ENCODE measurements around the gene GHSR. TPM values are rescaled to one million over a fixed set of nuclear protein-coding genes. Genes with fewer than 3 reads are reported as not detected.
A peak's percentile ranks its signal among the peaks of the same experiment; 100 is the strongest.

GHSR gene
- total and polyA plus RNA-seq, 8 donors, result 0.37 TPM; not detected in 7

GRCh38 chr3:172465281-172465680 is 17.0 kb upstream of the GHSR start:
- Histone ChIP-seq H3K36me3 (no peaks in the 10 kb centered on the region), H3K9me3 (no peaks in the 10 kb centered on the region), H3K27ac (no peak overlapping the region), H3K4me3 (no peak overlapping the region), H3K4me1 (peaks cover 0 to 4% (median 0%) of the 10 kb centered on the region in 4 donors), H3K27me3 (no peaks in the 10 kb centered on the region)
- TF ChIP-seq POLR2AphosphoS5 (IDR thresholded peaks at IDR 0.05) (no peak), CTCF (IDR thresholded peaks at IDR 0.05) (no peak), EP300 (IDR thresholded peaks at IDR 0.05) (no peak), POLR2A (IDR thresholded peaks at IDR 0.05) (no peak)
- no peak for DNase-seq
- intact Hi-C loops (cut with DNase I; ENCODE audit: low total_unique reads), result no loop called here

- H3K4me3 ChIP-seq, result no peak overlapping the region
- TF ChIP-seq POLR2A (IDR thresholded peaks at IDR 0.05) (no peak), EP300 (IDR thresholded peaks at IDR 0.05) (no peak), CTCF (IDR thresholded peaks at IDR 0.05) (no peak), POLR2AphosphoS5 (IDR thresholded peaks at IDR 0.05) (no peak)
- no peaks in the 10 kb centered on the region for H3K9me3 ChIP-seq
- no peaks in the 10 kb centered on the region for H3K36me3 ChIP-seq
- DNase-seq, result no peak
- WGBS, 5 donors, result 85 to 95% (median 91%) methylated on average over 6 of the region's 6 CpGs
- H3K27me3 ChIP-seq, result no peaks in the 10 kb centered on the region
- intact Hi-C loops (cut with DNase I; ENCODE audit: low total_unique reads), result no loop called here
- no peak overlapping the region for H3K27ac ChIP-seq
- H3K4me1 ChIP-seq, result peaks cover 0 to 4% (median 0%) of the 10 kb centered on the region in 4 donors
Observed at GRCh38 chr3:172464306-172464705, 16.1 kb upstream of the GHSR start.

- intact Hi-C loops (cut with DNase I; ENCODE audit: low total_unique reads), result no loop called here
- Histone ChIP-seq H3K27me3 (no peaks in the 10 kb centered on the region), H3K27ac (no peak overlapping the region), H3K9me3 (no peaks in the 10 kb centered on the region), H3K4me1 (peaks cover 0 to 4% (median 0%) of the 10 kb centered on the region in 4 donors), H3K4me3 (no peak overlapping the region), H3K36me3 (no peaks in the 10 kb centered on the region)
- WGBS, 5 donors, result 30 to 45% (median 36%) methylated on average over 5 of the region's 5 CpGs
- TF ChIP-seq EP300 (IDR thresholded peaks at IDR 0.05) (no peak), CTCF (IDR thresholded peaks at IDR 0.05) (peak in 5 of 7 experiments; percentile 66 to 88 (median 85)), POLR2A (IDR thresholded peaks at IDR 0.05) (no peak), POLR2AphosphoS5 (IDR thresholded peaks at IDR 0.05) (no peak)
- DNase-seq, result peak in 1 of 2 donors; percentile 43
Observed at GRCh38 chr3:172461530-172462138, 13.4 kb upstream of the GHSR start.

GRCh38 chr3:172456404-172456803 is 8.1 kb upstream of the GHSR start:
- no peaks in the 10 kb centered on the region for H3K36me3 ChIP-seq
- no peak overlapping the region for H3K4me3 ChIP-seq
- H3K27me3 ChIP-seq, result peaks cover 0 to 9% (median 0%) of the 10 kb centered on the region in 3 donors
- H3K9me3 ChIP-seq, result no peaks in the 10 kb centered on the region
- no peak for TF ChIP-seq POLR2A (IDR thresholded peaks at IDR 0.05)
- no peak for TF ChIP-seq POLR2AphosphoS5 (IDR thresholded peaks at IDR 0.05)
- TF ChIP-seq EP300 (IDR thresholded peaks at IDR 0.05), result no peak
- TF ChIP-seq CTCF (IDR thresholded peaks at IDR 0.05), result no peak
- DNase-seq, result no peak
- 82 to 95% (median 90%) methylated on average over 3 of the region's 3 CpGs for WGBS, 5 donors
- intact Hi-C loops (cut with DNase I; ENCODE audit: low total_unique reads), result no loop called here
- peaks cover 0 to 4% (median 0%) of the 10 kb centered on the region in 4 donors for H3K4me1 ChIP-seq
- no peak overlapping the region for H3K27ac ChIP-seq
